GM18499 (cell line): ENCODE data around the gene CYP1A2.
"Not testable (repeated sequence)": the region's sequence is repeated elsewhere in the genome, so short reads cannot be mapped to it uniquely, and the experiment has no call there.

ENCODE experiments used
- ATAC-seq: cut with Tn5 transposase; IDR thresholded peaks from one replicate; pipeline ENCODE4 v1.9.1; 2021; ENCODE audit warnings: moderate number of reproducible peaks; ENCODE audit not compliant: insufficient read depth, unreplicated experiment

The CYP1A2 gene

GRCh38 chr15:74748322-74748946 is at the start of gene CYP1A2:
Gene CYP1A2, plus strand, starts transcription at chr15:74748845. Its CDS starts 894 bp downstream, at chr15:74749739.
- ATAC-seq, result no peak

GRCh38 chr15:74709011-74709410 is 39.6 kb upstream of the CYP1A2 start:
- no peak for ATAC-seq

- ATAC-seq, result no peak
Observed at GRCh38 chr15:74709892-74710291, 38.8 kb upstream of the CYP1A2 start.

- ATAC-seq, result no peak
Observed at GRCh38 chr15:74710319-74711094, 38.1 kb upstream of the CYP1A2 start.

GRCh38 chr15:74712311-74712710 is 36.3 kb upstream of the CYP1A2 start:
- ATAC-seq, result no peak

- no peak for ATAC-seq
Observed at GRCh38 chr15:74716651-74717050, 32.0 kb upstream of the CYP1A2 start.

- ATAC-seq, result no peak
Observed at GRCh38 chr15:74722591-74722990, 26.1 kb upstream of the CYP1A2 start.

- no peak for ATAC-seq
Observed at GRCh38 chr15:74723187-74723586, 25.5 kb upstream of the CYP1A2 start.

- no peak for ATAC-seq
Observed at GRCh38 chr15:74723754-74724334, 24.8 kb upstream of the CYP1A2 start.

- no peak for ATAC-seq
Observed at GRCh38 chr15:74724570-74725224, 23.9 kb upstream of the CYP1A2 start.

GRCh38 chr15:74725225-74725774 is 23.3 kb upstream of the CYP1A2 start, which contains the start of gene CYP1A1:
Gene CYP1A1, minus strand, starts transcription at chr15:74725528. Its CDS starts 2,431 bp downstream, at chr15:74723097.
- ATAC-seq, result no peak

GRCh38 chr15:74725845-74726773 is 22.5 kb upstream of the CYP1A2 start:
- ATAC-seq, result no peak

GRCh38 chr15:74726774-74727164 is 21.9 kb upstream of the CYP1A2 start:
- no peak for ATAC-seq

- ATAC-seq, result no peak
Observed at GRCh38 chr15:74727727-74728126, 20.9 kb upstream of the CYP1A2 start.

- ATAC-seq, result not testable (repeated sequence)
Observed at GRCh38 chr15:74728699-74729098, 19.9 kb upstream of the CYP1A2 start.

- not testable (repeated sequence) for ATAC-seq
Observed at GRCh38 chr15:74729372-74729771, 19.3 kb upstream of the CYP1A2 start.

GRCh38 chr15:74730619-74731316 is 17.9 kb upstream of the CYP1A2 start:
- ATAC-seq, result no peak

- ATAC-seq, result no peak
Observed at GRCh38 chr15:74732846-74733245, 15.8 kb upstream of the CYP1A2 start.

- no peak for ATAC-seq
Observed at GRCh38 chr15:74733269-74733668, 15.4 kb upstream of the CYP1A2 start.
